Measurements from ENCODE around the gene LBR. TPM values are rescaled to one million over a fixed set of nuclear protein-coding genes. Genes with fewer than 3 reads are reported as not detected.

Gene LBR
- total and polyA plus RNA-seq, 2 experiments from 2014 or later: 50.6 to 91.3 TPM

DNA sequence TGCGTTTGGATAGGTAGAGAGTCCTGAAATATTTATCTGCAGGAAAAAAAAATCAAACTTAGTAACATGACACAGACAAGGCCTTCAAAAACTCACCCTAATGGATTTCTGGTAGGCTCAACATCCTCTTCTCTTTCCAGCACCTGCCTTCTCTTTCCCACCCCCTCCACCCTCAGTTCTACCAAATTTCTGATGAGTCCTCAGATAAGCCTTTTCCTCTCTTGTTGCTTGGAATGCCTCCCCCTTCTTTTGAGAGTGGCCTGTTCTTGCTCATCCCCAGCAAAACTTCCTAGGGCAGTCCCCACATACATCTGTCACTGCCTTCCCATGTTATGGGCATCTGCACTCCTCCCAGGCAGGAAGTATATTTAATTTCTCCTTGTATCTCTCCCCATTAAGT, 7.6 kb upstream of the LBR start:
- peaks cover 20% of the 10 kb centered on the region; the same call in 2 of the 3 replicates for H3K9me3 Mint-ChIP-seq
- peaks cover 7% of the 10 kb centered on the region for H3K27me3 Mint-ChIP-seq (ENCODE audit: insufficient read depth, low read depth, poor library complexity)
- H3K36me3 Mint-ChIP-seq (ENCODE audit: low read depth): peaks cover 14% of the 10 kb centered on the region; the same call in 2 of the 3 replicates
- no peak for ATAC-seq
- Histone ChIP-seq H3K27ac (ENCODE audit: low read depth) (no peak overlapping the region), H4K20me1 (replicated peaks; ENCODE audit: insufficient read depth) (no peaks in the 10 kb centered on the region), H3F3A (replicated peaks; ENCODE audit: low read depth) (no peaks in the 10 kb centered on the region), H2AFZ (no peak overlapping the region), H3K79me2 (replicated peaks; ENCODE audit: insufficient read depth) (no peaks in the 10 kb centered on the region), H3K9me2 (ENCODE audit: insufficient read depth) (no peaks in the 10 kb centered on the region), H3K4me1 (ENCODE audit: insufficient read depth) (peaks cover under 1% of the 10 kb centered on the region; the same call in 1 of the 2 replicates), H3K4me2 (no peak overlapping the region), H3K27me3 (ENCODE audit: insufficient read depth) (no peaks in the 10 kb centered on the region), H3K4me3 (no peak overlapping the region), H3K36me3 (ENCODE audit: insufficient read depth) (no peaks in the 10 kb centered on the region)
- no peak overlapping the region for H3K27ac Mint-ChIP-seq
- H3K4me1 Mint-ChIP-seq: peaks cover 6% of the 10 kb centered on the region; the same call in 2 of the 3 replicates
- TF ChIP-seq ZNF462 (CRISPR knock-in tag; IDR thresholded peaks at IDR 0.05): no peak
- TF ChIP-seq, protein P1, sequence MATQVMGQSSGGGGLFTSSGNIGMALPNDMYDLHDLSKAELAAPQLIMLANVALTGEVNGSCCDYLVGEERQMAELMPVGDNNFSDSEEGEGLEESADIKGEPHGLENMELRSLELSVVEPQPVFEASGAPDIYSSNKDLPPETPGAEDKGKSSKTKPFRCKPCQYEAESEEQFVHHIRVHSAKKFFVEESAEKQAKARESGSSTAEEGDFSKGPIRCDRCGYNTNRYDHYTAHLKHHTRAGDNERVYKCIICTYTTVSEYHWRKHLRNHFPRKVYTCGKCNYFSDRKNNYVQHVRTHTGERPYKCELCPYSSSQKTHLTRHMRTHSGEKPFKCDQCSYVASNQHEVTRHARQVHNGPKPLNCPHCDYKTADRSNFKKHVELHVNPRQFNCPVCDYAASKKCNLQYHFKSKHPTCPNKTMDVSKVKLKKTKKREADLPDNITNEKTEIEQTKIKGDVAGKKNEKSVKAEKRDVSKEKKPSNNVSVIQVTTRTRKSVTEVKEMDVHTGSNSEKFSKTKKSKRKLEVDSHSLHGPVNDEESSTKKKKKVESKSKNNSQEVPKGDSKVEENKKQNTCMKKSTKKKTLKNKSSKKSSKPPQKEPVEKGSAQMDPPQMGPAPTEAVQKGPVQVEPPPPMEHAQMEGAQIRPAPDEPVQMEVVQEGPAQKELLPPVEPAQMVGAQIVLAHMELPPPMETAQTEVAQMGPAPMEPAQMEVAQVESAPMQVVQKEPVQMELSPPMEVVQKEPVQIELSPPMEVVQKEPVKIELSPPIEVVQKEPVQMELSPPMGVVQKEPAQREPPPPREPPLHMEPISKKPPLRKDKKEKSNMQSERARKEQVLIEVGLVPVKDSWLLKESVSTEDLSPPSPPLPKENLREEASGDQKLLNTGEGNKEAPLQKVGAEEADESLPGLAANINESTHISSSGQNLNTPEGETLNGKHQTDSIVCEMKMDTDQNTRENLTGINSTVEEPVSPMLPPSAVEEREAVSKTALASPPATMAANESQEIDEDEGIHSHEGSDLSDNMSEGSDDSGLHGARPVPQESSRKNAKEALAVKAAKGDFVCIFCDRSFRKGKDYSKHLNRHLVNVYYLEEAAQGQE (IDR thresholded peaks at IDR 0.05; ENCODE audit: unreplicated experiment): no peak
- no peak for TF ChIP-seq POLR2AphosphoS5 (IDR thresholded peaks at IDR 0.05; ENCODE audit: low read depth)
- no peak for TF ChIP-seq ZNF331 (CRISPR knock-in tag; IDR thresholded peaks at IDR 0.05; ENCODE audit: low read depth)
- TF ChIP-seq CTCF (conservative IDR thresholded peaks at IDR 0.05; ENCODE audit: low read depth in 2 of 2): no peak
- TF ChIP-seq EZH2phosphoT487 (IDR thresholded peaks at IDR 0.05; ENCODE audit: unreplicated experiment): no peak
- no peak for TF ChIP-seq EZH2 (IDR thresholded peaks at IDR 0.05; ENCODE audit: low read depth, unreplicated experiment)
- no peak for TF ChIP-seq STAT1 (IDR thresholded peaks at IDR 0.05; ENCODE audit: unreplicated experiment)
- TF ChIP-seq NANOG (IDR thresholded peaks at IDR 0.05; ENCODE audit: borderline replicate concordance): no peak
- TF ChIP-seq CREB1 (CRISPR knock-in tag; IDR thresholded peaks at IDR 0.05; ENCODE audit: low read depth): no peak
- no peak for TF ChIP-seq JUNB (IDR thresholded peaks at IDR 0.05; ENCODE audit: unreplicated experiment)
- TF ChIP-seq ETS1 (IDR thresholded peaks at IDR 0.05): no peak
- TF ChIP-seq ZNF114 (CRISPR knock-in tag; IDR thresholded peaks at IDR 0.05): no peak
- no peak overlapping the region for H3K4me3 Mint-ChIP-seq
- no peak for DNase-seq (ENCODE audit: low spot score)

Measured in GM23338 (cell line).